Lung (tissue), 12 donors: ENCODE measurements around the gene TAS2R14. TPM values are rescaled to one million over a fixed set of nuclear protein-coding genes. Genes with fewer than 3 reads are reported as not detected.

ENCODE experiments used
- ATAC-seq: fragments of 200-7000 bp; cut with Tn5 transposase; one replicate; pipeline ENCODE4 v1.9.1; 2020; ENCODE audit warnings: moderate number of reproducible peaks; ENCODE audit not compliant: insufficient read depth, low FRiP score
- DNase-seq, 3 donors: peaks; one replicate each; pipeline ENCODE4 v3.0.0-alpha.2; 2013 to 2017
- H3K27ac ChIP-seq, 2 donors: one replicate each; pipeline ENCODE4 v1.5.1; 2013; ENCODE audit warnings: mild to moderate bottlenecking in 2 of 2, moderate library complexity in 2 of 2, control low read depth in 1 of 2, inconsistent platforms in 1 of 2, low read depth in 1 of 2, low read length in 1 of 2
- H3K27me3 ChIP-seq, 3 donors: one replicate each; pipeline ENCODE4 v1.5.1; 2013; ENCODE audit warnings: low read length in 2 of 3; ENCODE audit not compliant: control insufficient read depth in 3 of 3, insufficient read depth in 3 of 3
- H3K36me3 ChIP-seq, 4 donors: one replicate each; pipeline ENCODE4 v1.5.1; 2013; ENCODE audit warnings: low read length in 4 of 4, mild to moderate bottlenecking in 1 of 4, moderate library complexity in 1 of 4; ENCODE audit not compliant: control insufficient read depth in 4 of 4, insufficient read depth in 4 of 4
- H3K4me1 ChIP-seq, 5 donors: one replicate each; pipeline ENCODE4 v1.5.1; 2013; ENCODE audit warnings: low read length in 5 of 5, mild to moderate bottlenecking in 2 of 5, moderate library complexity in 1 of 5; ENCODE audit not compliant: control insufficient read depth in 5 of 5, insufficient read depth in 5 of 5
- H3K4me3 ChIP-seq: one replicate; pipeline ENCODE4 v1.5.1; 2013; ENCODE audit warnings: mild to moderate bottlenecking, control low read depth, moderate library complexity
- H3K9ac ChIP-seq, 2 donors: one replicate each; pipeline ENCODE4 v1.5.1; 2013; ENCODE audit warnings: low read length in 2 of 2, control low read depth in 1 of 2; ENCODE audit not compliant: insufficient read depth in 1 of 2
- H3K9me3 ChIP-seq, 4 donors: one replicate each; pipeline ENCODE4 v1.5.1; 2013; ENCODE audit warnings: low read length in 3 of 4, mild to moderate bottlenecking in 1 of 4, moderate library complexity in 1 of 4; ENCODE audit not compliant: control insufficient read depth in 4 of 4, insufficient read depth in 3 of 4
- CTCF ChIP-seq: IDR thresholded peaks from 2 replicates; pipeline ENCODE4 v1.5.1; 2012; ENCODE audit warnings: mild to moderate bottlenecking; ENCODE audit errors: control extremely low read depth, extremely low read depth
- WGBS, 2 donors: extraction: QIAGEN DNeasy Blood & Tissue Kit; methylation state at CpG; one replicate each; pipeline ENCODE4 v1.1.7; 2013; 5-methylcytosine and 5-hydroxymethylcytosine counted together
- polyA plus RNA-seq, 2 donors: library from polyadenylated mRNA; stranded (reverse); fragments of 200-250 nt; gene quantifications; one replicate each; pipeline ENCODE4 v1.2.1, GENCODE V29; 2013
- total RNA-seq, 2 donors: library from RNA; depleted of rRNA in 1 of 2; stranded (reverse); fragments of >200 nt in 1 of 2; gene quantifications; one replicate each; pipeline ENCODE4 v1.2.1, GENCODE V29; 2014 to 2021
- donor health status: control.
- donor health status: control.
- donor health status: Bipolar disorder and iron deficiency.
- donor health status: healthy.
- donor health status: DM: yes; HTN: yes; CAD: no.

Gene TAS2R14
- total and polyA plus RNA-seq, 4 donors, result 0.48 to 13.5 (median 2.0) TPM

DNA sequence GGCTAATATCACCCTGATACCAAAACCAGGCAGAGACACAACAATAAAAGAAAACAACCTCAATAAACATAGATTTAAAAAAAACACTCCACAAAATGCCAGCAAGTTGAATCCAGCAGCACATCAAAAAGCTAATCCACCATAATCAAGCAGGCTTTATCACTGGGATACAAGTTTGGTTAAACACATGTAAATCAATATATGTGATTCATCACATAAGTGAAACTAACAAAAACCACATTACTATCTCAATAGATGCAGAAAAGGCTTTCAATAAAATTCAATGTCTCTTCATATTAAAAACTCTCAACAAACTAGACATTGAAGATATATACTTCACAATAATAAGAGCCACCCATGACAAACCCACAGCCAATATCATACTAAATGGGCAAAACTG lies 17.0 kb upstream of the TAS2R14 start:
- Histone ChIP-seq H3K4me3 (no peak overlapping the region), H3K4me1 (no peaks in the 10 kb centered on the region), H3K27me3 (no peaks in the 10 kb centered on the region), H3K9ac (no peak overlapping the region), H3K9me3 (peaks cover 0 to 3% (median 1%) of the 10 kb centered on the region in 4 donors), H3K27ac (no peak overlapping the region), H3K36me3 (peaks cover 0 to 1% (median 0%) of the 10 kb centered on the region in 4 donors)
- DNase-seq, result no peak
- no peak for ATAC-seq
- no peak for TF ChIP-seq CTCF

- Histone ChIP-seq H3K9ac (no peak overlapping the region), H3K4me1 (no peaks in the 10 kb centered on the region), H3K27me3 (no peaks in the 10 kb centered on the region), H3K36me3 (no peaks in the 10 kb centered on the region), H3K27ac (no peak overlapping the region), H3K9me3 (peaks cover 0 to 4% (median 1%) of the 10 kb centered on the region in 4 donors), H3K4me3 (no peak overlapping the region)
- TF ChIP-seq CTCF, result no peak
- no peak for ATAC-seq
- DNase-seq, result no peak
- 97 to 98% methylated on average over 4 of the region's 4 CpGs for WGBS, 2 donors
Observed at GRCh38 chr12:10952645-10953044, 13.6 kb upstream of the TAS2R14 start.

GRCh38 chr12:10943167-10943566 lies 4.1 kb upstream of the TAS2R14 start:
- peaks cover 0 to 13% (median 1%) of the 10 kb centered on the region in 4 donors for H3K9me3 ChIP-seq
- H3K9ac ChIP-seq, result no peak overlapping the region
- no peak overlapping the region for H3K4me3 ChIP-seq
- H3K27ac ChIP-seq, result no peak overlapping the region
- WGBS, 2 donors, result 96 to 97% methylated on average over 2 of the region's 2 CpGs
- DNase-seq (no peak), ATAC-seq (no peak)
- no peaks in the 10 kb centered on the region for H3K27me3 ChIP-seq
- H3K4me1 ChIP-seq, result peaks cover 0 to 2% (median 0%) of the 10 kb centered on the region in 5 donors
- no peak for TF ChIP-seq CTCF
- H3K36me3 ChIP-seq, result no peaks in the 10 kb centered on the region

DNA sequence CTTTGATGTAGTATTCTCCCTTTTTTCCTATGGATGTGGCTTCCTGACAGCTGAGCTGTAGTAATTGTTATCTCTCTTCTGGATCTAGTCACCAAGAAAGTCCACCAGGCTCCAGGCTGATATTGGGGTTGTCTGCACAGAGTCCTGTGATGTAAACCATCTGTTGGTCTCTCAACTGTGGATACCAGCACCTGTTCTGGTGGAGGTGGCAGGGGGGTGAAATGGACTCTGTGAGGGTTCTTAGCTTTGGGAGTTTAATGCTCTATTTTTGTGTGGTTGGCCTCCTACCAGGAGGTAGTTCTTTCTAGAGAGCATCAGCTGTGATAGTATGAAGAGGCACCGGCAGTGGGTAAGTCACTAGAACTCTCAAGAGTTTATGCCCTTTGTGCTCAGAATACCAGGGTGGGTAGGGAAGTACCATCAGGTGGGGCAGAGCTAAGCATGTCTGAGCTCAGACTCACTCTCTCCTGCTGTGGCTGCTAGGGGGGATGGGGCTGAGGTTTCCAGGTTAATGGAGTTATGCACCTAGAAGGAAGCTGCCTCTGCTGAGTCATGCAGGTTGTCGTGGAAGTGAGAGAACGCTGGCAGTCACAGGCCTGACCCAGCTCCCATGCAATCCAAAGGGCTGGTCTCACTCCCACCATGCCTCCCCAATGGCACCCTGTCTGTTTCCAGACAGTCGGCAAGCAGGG lies 3.0 kb upstream of the TAS2R14 start:
- TF ChIP-seq CTCF, result no peak
- H3K36me3 ChIP-seq, result no peaks in the 10 kb centered on the region
- ATAC-seq, result no peak

More for the DNA sequence above, 3.0 kb upstream of the TAS2R14 start:
- Histone ChIP-seq H3K9ac (no peak overlapping the region), H3K4me1 (peaks cover 0 to 2% (median 0%) of the 10 kb centered on the region in 5 donors), H3K27me3 (no peaks in the 10 kb centered on the region), H3K9me3 (peaks cover 0 to 8% (median 1%) of the 10 kb centered on the region in 4 donors), H3K4me3 (no peak overlapping the region), H3K27ac (no peak overlapping the region)
- WGBS, 2 donors, result 52 to 75% methylated on average over 4 of the region's 4 CpGs
- DNase-seq, result no peak
